Esophagus muscularis mucosa (tissue), 4 donors: Measurements from ENCODE around the gene MSRB1. TPM values are rescaled to one million over a fixed set of nuclear protein-coding genes. Genes with fewer than 3 reads are reported as not detected.

ENCODE experiments used
- DNase-seq: peaks from one replicate; pipeline ENCODE4 v3.0.0-alpha.2; 2017; ENCODE audit errors: extremely low spot score
- H3K27ac ChIP-seq, 4 donors: fragments of 200-600 bp; sonication (generic); replicated peaks in 1 of 4; 1 replicate in 3 of 4; 2 replicates in 1 of 4; pipeline ENCODE4 v1.5.1; 2016 to 2019; ENCODE audit warnings: mild to moderate bottlenecking in 1 of 4
- H3K27me3 ChIP-seq, 4 donors: fragments of 200-600 bp; sonication (generic); one replicate each; pipeline versions ENCODE4 v1.5.1 to v1.6.0; 2016 to 2019
- H3K36me3 ChIP-seq, 4 donors: fragments of 200-600 bp; sonication (generic); one replicate each; pipeline ENCODE4 v1.5.1; 2016 to 2019
- H3K4me1 ChIP-seq, 4 donors: fragments of 200-600 bp; sonication (generic); one replicate each; pipeline ENCODE4 v1.5.1; 2016 to 2019
- H3K4me3 ChIP-seq, 4 donors: fragments of 200-600 bp; sonication (generic); 1 replicate in 2 of 4; 2 replicates in 2 of 4; pipeline ENCODE4 v1.5.1; 2016 to 2019; ENCODE audit warnings: mild to moderate bottlenecking in 4 of 4, moderate library complexity in 1 of 4
- H3K9me3 ChIP-seq, 4 donors: fragments of 200-600 bp; sonication (generic); 1 replicate in 3 of 4; 2 replicates in 1 of 4; pipeline ENCODE4 v1.5.1; 2016 to 2019
- CTCF ChIP-seq, 3 experiments: fragments of 200-600 bp in 2 of 3; fragments of 450-650 bp in 1 of 3; sonication (generic) in 2 of 3; IDR thresholded peaks; one replicate each; pipeline ENCODE4 v1.5.1; 2017 to 2019; ENCODE audit warnings: antibody characterized with exemption in 3 of 3, mild to moderate bottlenecking in 2 of 3, moderate library complexity in 1 of 3
- EP300 ChIP-seq: sonication (generic); formaldehyde crosslinking; IDR thresholded peaks from one replicate; pipeline ENCODE4 v1.6.1; 2017; ENCODE audit warnings: antibody characterized with exemption
- POLR2A ChIP-seq: fragments of 450-650 bp; IDR thresholded peaks from one replicate; pipeline ENCODE4 v1.6.1; 2017; ENCODE audit warnings: antibody characterized with exemption, moderate library complexity, mild to moderate bottlenecking, low read depth
- POLR2AphosphoS5 ChIP-seq, 2 donors: sonication (generic); formaldehyde crosslinking; IDR thresholded peaks; one replicate each; pipeline ENCODE4 v1.6.1; 2017; ENCODE audit warnings: antibody characterized with exemption in 2 of 2
- WGBS: methylation state at CpG from one replicate; pipeline ENCODE4 v1.1.5; 2018; 5-methylcytosine and 5-hydroxymethylcytosine counted together
- intact Hi-C: fragments of 100-400 bp; cut with DNase I; formaldehyde crosslinking; loops from one replicate; pipeline ENCODE4 v1.15.1; 2023
- total RNA-seq, 4 donors: library from RNA; depleted of rRNA; stranded (reverse); fragments of >200 nt; gene quantifications; one replicate each; pipeline versions ENCODE4 v1.1.0 to v1.2.1, GENCODE V29; 2016

Gene MSRB1
- total RNA-seq, 4 donors from 2014 or later, result 46.0 to 78.7 (median 53.1) TPM

GRCh38 chr16:1949507-1949906 lies 6.5 kb upstream of the MSRB1 start:
- Histone ChIP-seq H3K9me3 (no peaks in the 10 kb centered on the region), H3K27me3 (no peaks in the 10 kb centered on the region), H3K36me3 (no peaks in the 10 kb centered on the region), H3K27ac (no peak overlapping the region), H3K4me3 (no peak overlapping the region), H3K4me1 (no peaks in the 10 kb centered on the region)
- WGBS, result 90% methylated on average over 11 of the region's 11 CpGs
- DNase-seq, result no peak
- intact Hi-C loops, result no loop called here
- TF ChIP-seq CTCF (IDR thresholded peaks at IDR 0.05) (no peak), EP300 (no peak), POLR2AphosphoS5 (IDR thresholded peaks at IDR 0.05) (no peak), POLR2A (no peak)

GRCh38 chr16:1947369-1947670 lies 4.3 kb upstream of the MSRB1 start:
- 83% methylated on average over 4 of the region's 9 CpGs for WGBS
- TF ChIP-seq POLR2AphosphoS5 (IDR thresholded peaks at IDR 0.05) (no peak), POLR2A (no peak), CTCF (IDR thresholded peaks at IDR 0.05) (no peak), EP300 (no peak)
- intact Hi-C loops, result no loop called here

GRCh38 chr16:1946495-1947368 lies 3.7 kb upstream of the MSRB1 start:
- no peaks in the 10 kb centered on the region for H3K27me3 ChIP-seq
- H3K27ac ChIP-seq, result no peak overlapping the region
- no peak for TF ChIP-seq EP300
- no peak for TF ChIP-seq POLR2AphosphoS5 (IDR thresholded peaks at IDR 0.05)
- no peak for TF ChIP-seq POLR2A
- TF ChIP-seq CTCF (IDR thresholded peaks at IDR 0.05), result no peak
- no peaks in the 10 kb centered on the region for H3K36me3 ChIP-seq
- no peak for DNase-seq
- no peak overlapping the region for H3K4me3 ChIP-seq
- intact Hi-C loops, result no loop called here
- 89% methylated on average over 19 of the region's 38 CpGs for WGBS
- peaks cover 8 to 19% (median 17%) of the 10 kb centered on the region in 4 donors for H3K4me1 ChIP-seq
- H3K9me3 ChIP-seq, result no peaks in the 10 kb centered on the region

More at GRCh38 chr16:1947369-1947670, 4.3 kb upstream of the MSRB1 start:
- no peaks in the 10 kb centered on the region for H3K27me3 ChIP-seq
- H3K4me1 ChIP-seq, result peaks cover 2 to 14% (median 11%) of the 10 kb centered on the region in 4 donors
- no peaks in the 10 kb centered on the region for H3K9me3 ChIP-seq
- H3K36me3 ChIP-seq, result no peaks in the 10 kb centered on the region
- no peak overlapping the region for H3K27ac ChIP-seq
- H3K4me3 ChIP-seq, result no peak overlapping the region
- DNase-seq, result no peak

GRCh38 chr16:1945559-1946391 lies 2.8 kb upstream of the MSRB1 start:
- DNase-seq, result no peak
- Histone ChIP-seq H3K36me3 (peaks cover 1 to 6% (median 5%) of the 10 kb centered on the region in 4 donors), H3K27ac (no peak overlapping the region), H3K4me1 (peaks cover 12 to 29% (median 27%) of the 10 kb centered on the region in 4 donors), H3K9me3 (no peaks in the 10 kb centered on the region), H3K27me3 (no peaks in the 10 kb centered on the region), H3K4me3 (no peak overlapping the region)
- intact Hi-C loops, result no loop called here
- WGBS, result 88% methylated on average over 17 of the region's 19 CpGs
- TF ChIP-seq CTCF (IDR thresholded peaks at IDR 0.05), result no peak
- TF ChIP-seq POLR2AphosphoS5 (IDR thresholded peaks at IDR 0.05), result no peak
- no peak for TF ChIP-seq POLR2A
- no peak for TF ChIP-seq EP300
